ENCODE measurements around the gene COMMD8.

Gene COMMD8

DNA sequence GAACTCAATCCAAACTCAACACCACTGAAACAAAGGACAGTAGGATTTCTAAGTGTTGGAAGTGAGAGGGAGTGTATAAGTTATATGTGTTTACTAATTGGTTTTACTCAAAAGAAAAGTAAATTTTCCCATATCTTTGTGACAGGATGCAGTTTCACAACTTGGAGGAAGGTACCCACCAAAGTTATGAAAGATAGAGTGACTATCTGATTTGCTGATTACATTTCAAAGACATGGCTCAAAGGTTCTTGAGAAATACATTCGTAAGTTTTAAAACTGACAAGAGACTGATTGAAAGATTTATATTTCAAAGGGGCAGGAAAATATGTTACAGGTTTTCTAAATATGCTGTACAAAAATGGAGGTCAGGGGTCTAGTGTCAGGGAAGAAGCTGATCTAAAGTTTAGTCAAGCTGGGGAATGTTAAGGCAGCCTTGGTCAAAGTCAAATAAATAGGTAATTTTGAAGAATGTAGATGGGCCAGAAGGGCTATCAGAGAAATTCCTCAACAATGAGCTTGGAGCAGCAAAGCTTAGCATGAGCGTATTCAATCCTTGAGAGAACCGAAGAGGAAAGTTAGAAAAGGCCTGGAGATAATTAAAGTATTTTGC is 9.7 kb upstream of the COMMD8 start:
- no peak for DNase-seq (ENCODE audit: low read depth in 2 of 2)

DNA sequence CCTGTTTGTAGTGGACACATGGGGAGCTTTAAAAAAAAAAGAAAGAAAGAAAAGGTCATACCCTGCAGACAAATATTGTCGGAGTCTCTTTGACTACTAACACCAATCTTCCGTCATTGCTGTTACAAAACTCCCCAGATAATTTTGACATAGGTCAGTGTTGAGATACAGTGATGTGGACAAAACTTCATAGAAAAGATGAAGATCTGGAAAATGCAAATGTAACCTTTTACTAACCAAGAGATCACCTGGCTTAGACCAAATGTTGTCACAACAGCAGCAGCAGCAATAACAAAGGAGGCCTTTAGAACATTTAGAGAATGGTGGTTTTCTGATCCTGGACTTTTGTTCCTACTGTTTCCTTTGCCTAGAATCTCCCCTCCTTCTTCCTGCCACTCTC is 8.1 kb upstream of the COMMD8 start:
- DNase-seq (ENCODE audit: low read depth in 2 of 2), result no peak

DNA sequence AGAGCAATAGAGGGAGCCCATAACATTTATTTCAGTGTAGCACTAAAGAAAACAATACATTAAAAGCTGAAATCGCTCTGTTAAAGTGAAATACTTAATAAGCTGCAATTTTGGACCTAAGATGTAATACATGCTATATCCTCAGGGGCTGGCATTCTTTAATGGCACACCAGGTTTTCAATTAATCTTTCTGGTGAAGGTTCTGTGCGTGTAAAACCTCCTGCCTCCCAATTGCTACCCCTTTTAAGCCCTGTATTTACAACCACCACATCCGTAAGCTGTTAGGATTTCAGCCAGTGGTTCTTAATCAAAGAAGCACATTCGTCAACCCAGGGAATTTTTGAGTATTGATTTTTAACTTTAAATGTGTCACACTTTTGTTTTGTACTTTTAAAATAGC is 7.6 kb upstream of the COMMD8 start:
- DNase-seq (ENCODE audit: low read depth in 2 of 2), result no peak

DNA sequence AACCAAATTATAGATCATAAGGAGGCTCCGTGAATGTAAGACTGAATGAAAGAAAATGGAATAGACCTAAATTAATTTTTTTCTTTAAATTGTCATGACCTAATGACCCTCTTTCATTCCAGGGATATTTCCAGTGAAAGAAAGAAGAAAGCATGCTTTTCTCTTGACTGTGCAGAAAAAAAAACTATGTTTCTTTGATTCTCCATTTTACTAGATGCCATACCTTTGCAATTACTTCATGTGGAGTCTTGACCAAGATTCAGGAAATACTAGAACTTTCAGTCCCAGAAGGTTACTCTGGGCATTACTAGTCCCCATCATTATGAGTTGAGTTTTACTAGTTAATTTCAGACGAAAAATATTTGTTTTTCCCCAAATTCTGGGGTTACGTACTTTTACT is 6.4 kb upstream of the COMMD8 start:
- no peak for DNase-seq (ENCODE audit: low read depth in 2 of 2)

DNA sequence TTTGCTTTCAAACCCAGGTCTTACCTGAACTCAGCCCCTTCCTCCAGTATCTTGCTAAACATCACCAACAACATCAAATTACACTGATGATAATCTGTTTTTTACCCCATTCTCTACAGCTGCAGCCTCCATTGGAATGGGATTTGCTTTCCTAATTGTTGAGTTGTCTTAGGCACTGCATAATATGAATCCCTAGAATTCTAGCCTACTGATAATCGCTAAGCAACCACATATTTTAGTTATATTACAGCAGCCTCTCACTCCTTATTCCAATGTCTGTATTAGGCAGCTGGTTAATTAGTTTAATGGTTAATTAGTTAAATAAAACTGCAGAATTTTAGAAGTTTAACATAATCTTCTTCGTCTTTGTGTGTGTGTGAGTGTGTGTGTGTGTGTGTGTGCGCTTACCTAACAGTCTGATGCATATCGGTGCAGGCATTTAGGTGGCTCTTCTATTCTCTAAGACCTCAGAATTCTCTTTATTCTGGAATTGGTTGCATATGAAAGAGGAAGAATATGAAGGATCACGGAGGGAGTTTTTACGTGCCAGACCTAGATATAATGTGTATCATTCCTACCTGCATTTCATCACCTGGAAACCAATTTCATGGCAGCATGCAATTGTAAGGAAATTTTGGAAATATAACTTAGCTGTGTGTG is 5.3 kb upstream of the COMMD8 start:
- no peak for DNase-seq (ENCODE audit: low read depth in 2 of 2)

DNA sequence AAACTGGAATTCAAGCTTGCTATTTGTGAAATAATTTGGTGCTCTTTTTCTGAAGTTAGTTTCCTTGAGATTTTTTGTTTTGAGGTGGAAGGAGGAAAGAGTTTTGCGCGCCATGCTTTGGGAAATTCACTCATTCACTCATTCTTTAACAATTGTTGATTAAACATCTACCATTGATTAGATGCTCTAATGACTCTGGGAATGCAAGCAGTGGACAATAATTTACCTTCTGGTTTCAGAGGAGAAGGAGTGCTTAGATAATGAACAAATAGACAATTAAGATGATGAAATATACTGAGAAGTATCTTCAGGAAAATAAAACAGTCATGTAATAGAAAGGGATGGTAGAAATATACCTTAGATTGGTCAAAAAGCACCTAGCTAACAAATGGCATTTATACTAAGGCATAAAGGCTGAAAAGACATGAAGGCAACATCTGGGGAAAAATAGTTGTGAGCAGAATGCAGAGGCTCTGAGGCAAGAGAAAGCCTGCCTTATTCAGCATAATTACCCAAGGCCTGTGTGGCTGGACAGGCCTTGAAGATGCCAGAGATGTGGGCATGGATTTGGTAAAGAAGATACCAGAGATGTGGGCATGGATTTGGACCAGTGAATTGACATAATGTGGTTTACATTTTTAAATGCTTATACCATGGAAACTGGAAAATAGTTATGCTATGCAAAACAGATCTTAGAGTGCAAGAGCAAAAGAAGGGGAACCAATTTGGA is 2.7 kb upstream of the COMMD8 start:
- DNase-seq (ENCODE audit: low read depth in 2 of 2), result no peak

DNA sequence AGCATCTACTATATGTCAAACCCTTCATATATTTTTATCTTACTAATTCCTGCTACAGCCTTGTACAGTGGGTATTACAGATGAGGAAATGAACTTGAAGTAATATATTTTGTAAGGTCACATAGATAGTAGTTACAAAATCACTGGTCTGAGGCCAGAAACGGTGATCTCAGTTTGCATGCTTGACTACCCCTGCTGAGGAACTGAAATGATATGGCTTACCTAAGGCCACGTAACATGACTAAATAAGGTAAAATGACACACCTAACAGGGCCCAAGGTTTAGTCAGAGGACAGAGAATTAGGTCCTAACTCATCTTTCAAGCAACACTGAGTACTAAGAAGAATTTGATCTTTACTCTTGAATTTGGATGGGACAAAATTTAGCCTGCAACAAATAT is 1.5 kb upstream of the COMMD8 start:
- no peak for DNase-seq (ENCODE audit: low read depth in 2 of 2)

DNA sequence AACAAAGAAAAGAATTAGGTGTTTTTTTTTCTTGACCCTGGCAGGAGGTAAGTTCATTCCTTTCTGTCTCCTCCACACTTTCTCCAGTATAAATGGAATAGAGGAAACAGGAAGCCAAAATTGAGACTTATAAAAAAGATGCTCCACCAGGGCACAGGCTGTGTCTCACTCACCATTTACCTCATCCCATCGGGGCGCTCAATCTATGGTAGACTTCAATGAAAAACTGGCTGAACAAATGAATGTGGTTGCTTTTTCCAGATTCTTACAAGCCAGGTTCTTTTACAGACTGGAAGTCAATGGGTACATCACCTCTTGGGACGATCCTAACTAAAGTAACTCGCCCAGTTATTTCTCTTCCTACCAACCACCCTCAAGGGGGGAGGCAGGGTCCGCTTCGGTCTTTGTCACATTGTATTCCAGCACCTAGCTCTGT is 685 bp downstream of the COMMD8 start:
- DNase-seq (ENCODE audit: low read depth in 2 of 2), result no peak

DNA sequence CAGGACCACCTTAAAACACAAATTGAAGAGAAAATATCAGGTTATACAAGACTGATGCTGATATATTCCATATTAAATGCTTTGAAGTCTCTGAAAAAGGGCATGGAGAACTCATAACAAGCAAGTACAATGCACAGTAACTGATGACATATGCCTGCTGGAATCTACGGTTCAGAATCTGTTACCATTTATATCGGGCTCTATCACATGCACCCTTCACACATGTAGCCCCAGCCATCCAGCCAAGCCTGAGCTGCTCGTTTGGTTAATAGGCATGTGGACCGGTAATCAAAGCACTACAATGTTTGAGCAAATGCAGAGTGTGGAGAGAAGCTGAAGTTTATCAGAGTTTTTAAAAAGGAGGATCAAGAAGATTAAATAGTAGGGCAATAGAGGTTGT is 11.8 kb downstream of the COMMD8 start:
- no peak for DNase-seq (ENCODE audit: low read depth in 2 of 2)

DNA sequence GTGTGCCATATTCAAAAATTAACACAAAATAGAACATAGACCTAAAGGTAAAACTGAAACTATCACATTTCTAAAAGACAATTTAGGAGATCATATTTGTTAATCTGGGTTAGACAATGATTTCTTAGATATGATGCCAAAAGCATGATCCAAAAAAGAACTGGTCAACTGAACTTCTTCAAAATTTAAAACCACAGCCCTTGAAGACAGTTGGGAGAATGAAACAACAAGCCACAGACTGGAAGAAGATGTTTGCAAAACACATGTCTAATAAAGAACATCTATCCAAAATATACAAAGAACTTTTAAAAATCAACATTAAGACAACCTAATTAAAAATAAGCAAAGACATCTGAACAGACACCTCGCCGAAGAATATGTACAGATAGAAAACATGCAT is 19.5 kb downstream of the COMMD8 start:
- DNase-seq (ENCODE audit: low read depth in 2 of 2), result no peak

DNA sequence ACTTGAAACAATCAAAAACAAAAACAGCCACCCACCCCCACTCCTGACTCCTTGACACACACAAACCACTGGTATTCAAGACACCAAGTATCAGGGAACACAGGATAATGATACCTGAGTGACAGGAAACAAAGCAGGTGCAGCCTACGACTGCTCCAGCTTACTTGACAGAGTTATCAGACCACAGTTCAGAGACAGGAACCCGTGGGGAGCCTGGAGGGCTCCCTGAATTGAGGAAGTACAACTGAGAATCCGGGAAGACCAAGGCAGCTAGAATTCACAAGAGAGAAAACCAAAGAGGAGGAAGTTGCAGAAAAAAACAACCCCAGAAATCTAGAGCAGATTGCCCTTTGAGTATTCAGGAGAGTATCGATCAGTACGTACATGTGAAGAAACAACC is 20.5 kb downstream of the COMMD8 start:
- DNase-seq (ENCODE audit: low read depth in 2 of 2), result no peak

DNA sequence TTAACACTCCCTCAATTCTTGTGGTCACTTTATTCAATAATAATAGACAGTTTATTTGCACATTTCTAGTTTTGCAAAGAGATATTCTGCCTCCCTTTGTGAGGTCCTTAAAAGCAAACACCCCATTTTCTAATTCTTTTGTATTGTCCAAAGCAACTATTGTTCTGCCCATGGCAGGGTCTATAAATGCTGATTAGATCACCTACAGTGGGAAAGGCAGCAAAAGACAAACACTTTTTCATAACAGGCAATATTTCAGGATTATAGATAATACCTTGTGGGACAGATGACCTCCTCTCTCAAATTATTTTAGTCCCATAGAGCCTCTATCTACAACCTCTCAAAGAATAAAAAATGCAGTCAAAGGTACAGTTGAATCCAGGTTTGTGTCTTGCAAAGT is 28.6 kb downstream of the COMMD8 start:
- DNase-seq (ENCODE audit: low read depth in 2 of 2), result no peak

DNA sequence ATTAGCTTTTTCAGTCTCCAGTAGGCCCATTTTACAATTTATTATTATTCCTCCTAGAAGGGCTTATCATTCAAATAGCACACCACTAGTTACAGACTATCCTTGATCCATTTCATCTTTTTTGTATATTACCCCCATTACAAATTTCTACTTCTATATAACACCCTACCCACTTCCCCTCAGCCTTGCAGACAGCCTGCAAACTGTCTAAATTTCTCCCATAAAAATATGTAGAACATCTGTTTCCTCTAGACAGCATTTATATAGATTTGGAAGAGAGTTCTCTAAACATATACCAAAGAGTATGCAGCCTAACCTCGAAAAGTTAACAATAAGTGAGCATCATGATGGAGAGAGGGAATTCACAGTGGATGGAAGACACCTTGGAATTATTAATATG is 30.8 kb downstream of the COMMD8 start:
- DNase-seq (ENCODE audit: low read depth in 2 of 2), result no peak

DNA sequence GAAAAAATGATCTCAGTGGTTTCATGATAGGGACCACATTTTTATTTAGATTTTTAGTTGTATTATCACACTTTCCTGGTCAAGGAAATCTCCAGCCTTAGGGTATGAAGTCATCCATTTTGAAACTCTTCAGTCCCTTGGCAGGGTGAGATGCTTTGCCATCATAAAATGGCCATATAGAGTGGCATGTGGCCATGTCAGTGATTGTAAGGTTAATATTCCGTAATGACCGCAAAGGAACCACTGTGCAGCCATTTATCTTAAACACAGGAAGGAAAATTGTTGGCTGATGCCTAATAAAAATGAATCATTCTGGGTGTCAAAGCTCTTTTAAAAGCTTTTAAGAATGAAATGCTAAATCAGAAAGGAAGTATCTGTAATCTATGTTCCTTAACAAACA is 35.6 kb downstream of the COMMD8 start:
- no peak for DNase-seq (ENCODE audit: low read depth in 2 of 2)

DNA sequence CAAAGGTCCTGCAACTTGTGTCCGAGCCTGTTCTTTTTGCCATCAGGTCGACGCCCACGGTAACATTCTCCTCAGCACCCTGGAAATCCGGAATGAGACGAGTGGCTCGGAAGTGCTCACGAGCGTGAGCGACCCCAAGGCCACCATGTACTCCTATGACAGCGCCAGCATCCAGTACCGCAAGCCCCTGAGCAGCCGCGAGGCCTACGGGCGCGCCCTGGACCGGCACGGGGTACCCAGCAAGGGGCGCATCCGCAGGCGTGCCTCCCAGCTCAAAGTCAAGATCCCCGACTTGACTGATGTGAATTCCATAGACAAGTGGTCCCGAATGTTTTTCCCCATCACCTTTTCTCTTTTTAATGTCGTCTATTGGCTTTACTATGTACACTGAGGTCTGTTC is 37.9 kb downstream of the COMMD8 start:
- DNase-seq (ENCODE audit: low read depth in 2 of 2), result no peak

DNA sequence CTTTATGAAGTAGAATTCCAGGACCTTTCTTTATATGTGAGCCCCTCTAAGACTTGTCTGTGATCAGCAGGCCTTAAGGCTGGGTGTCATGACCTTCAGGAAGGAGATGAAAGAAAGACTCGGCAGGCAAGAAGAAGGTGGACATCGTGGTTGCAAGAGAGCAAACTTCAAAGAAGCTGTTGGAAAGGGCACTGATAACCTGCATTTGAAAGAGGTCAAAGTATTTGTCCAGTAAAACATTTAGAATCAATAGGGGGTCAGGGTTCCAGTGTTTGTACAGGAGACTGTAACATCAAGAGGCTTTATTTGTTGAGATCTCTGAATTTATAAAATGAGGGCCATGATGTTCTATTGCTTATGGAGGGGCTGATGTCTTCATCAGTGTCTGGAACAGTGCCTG is 44.2 kb downstream of the COMMD8 start:
- DNase-seq (ENCODE audit: low read depth in 2 of 2), result no peak

DNA sequence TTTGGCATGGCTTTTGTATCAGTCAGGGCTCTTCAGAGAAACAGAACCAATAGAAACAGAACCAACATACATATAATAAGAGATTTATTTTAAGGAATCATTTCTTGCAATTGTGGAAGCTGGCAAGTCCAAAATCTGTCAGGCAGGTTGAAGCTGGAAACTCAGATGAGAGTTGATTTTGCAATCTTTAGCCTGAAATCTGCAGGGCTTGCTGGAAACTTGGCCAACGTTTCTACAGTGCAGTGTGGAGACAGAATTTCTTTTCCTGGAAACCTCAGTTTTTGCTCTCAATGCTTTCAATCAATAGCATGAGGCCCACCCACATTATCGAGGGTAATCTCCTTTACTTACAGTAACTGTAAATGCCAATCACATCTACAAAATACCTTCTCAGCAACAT is 45.4 kb downstream of the COMMD8 start:
- DNase-seq (ENCODE audit: low read depth in 2 of 2), result no peak

DNA sequence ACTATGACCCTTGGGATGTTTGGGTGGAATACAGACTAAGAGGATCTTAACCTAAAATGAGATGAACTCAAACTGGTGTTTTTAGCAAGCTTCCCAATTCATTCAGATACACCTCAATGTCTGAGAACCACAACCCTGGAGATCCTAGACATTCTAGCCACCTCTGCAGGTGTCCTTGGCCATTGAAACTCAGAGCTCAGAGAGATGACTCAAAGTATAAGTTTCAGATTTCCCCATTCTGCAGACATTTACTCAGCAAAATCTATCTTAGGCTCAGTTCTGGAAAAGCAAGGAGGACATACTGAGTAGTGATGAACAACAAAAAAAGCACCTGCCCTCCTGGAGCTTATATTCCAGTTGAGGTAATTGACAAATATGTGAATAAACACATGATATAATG is 47.8 kb downstream of the COMMD8 start:
- DNase-seq (ENCODE audit: low read depth in 2 of 2), result no peak

DNA sequence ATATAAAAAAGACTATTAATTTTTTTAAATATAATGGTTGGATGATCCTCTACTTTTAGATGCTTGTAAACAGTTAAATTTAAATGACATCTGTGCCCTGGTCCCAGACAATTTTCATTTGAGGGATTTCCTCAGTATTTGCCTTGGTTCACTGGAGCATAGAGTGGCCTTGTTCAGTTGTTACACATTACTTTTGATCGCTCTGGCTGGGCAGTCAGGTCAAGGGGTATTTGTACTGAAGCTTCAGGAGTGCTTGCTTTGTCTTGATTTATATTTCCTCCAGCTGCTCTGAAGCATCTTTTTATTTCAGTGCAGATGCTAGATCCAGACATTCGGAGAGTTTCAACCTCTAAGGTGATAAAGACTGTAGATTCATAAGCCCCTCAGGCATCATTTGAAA is 50.0 kb downstream of the COMMD8 start:
- DNase-seq (ENCODE audit: low read depth in 2 of 2), result no peak

DNA sequence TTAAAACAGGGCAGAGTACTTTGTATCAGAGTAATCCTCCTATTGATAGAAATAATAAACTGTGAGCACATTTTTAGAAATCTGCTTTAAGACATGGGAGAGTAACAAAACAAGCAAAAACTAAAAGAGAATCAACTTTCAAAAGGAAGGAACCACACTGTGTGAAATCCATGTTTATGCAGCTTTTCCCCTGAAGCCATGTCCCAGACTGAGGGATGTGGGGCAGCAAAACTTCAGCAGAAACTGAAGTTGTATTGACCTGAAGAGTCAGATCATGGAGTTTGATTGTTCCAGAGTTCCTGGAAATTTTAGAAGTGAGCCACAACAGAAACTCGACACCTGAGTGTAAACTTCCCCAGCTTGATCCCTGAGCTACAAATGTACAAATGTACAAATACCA is 53.2 kb downstream of the COMMD8 start:
- no peak for DNase-seq (ENCODE audit: low read depth in 2 of 2)

DNA sequence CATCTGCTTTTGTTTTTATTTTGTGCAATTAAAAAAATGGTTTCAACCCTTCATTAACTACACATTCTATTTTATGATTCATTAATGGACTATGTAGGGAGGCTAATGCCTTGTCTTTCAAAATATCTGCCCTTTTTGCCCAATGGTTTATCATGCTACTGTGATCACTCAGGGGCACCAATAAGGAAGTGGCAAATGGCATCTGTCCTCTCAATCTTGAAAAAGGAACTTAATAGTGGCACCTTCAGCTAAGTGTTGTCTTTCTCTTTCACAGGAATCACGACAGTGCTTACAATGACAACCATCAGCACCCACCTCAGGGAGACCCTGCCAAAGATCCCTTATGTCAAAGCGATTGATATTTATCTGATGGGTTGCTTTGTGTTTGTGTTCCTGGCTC is 57.1 kb downstream of the COMMD8 start:
- no peak for DNase-seq (ENCODE audit: low read depth in 2 of 2)
